Measurements from ENCODE around the gene PKD2L1. TPM values are rescaled to one million over a fixed set of nuclear protein-coding genes. Genes with fewer than 3 reads are reported as not detected.

PKD2L1 gene
- total RNA-seq, 4 donors from 2014 or later = 0.42 TPM; not detected in 3

- Histone ChIP-seq H3K36me3 (peaks cover 0 to 71% (median 7%) of the 10 kb centered on the region in 3 donors), H3K4me3 (no peak overlapping the region), H3K9me3 (no peaks in the 10 kb centered on the region), H3K4me1 (peaks cover 2 to 35% (median 11%) of the 10 kb centered on the region in 4 donors), H3K27me3 (no peaks in the 10 kb centered on the region), H3K27ac (no peak overlapping the region)
- WGBS, 2 donors = 87 to 88% methylated on average over 4 of the region's 4 CpGs
- TF ChIP-seq CTCF (IDR thresholded peaks at IDR 0.05) = no peak
- TF ChIP-seq EP300 (IDR thresholded peaks at IDR 0.05) = no peak
- no peak for TF ChIP-seq POLR2A (IDR thresholded peaks at IDR 0.05)
- no peak for DNase-seq (ENCODE audit: low spot score in 2 of 2)
Observed at GRCh38 chr10:100355086-100355485, 25.1 kb upstream of the PKD2L1 start.

GRCh38 chr10:100353770-100354485 lies 23.9 kb upstream of the PKD2L1 start:
- Histone ChIP-seq H3K27me3 (no peaks in the 10 kb centered on the region), H3K36me3 (peaks cover 0 to 73% (median 7%) of the 10 kb centered on the region in 3 donors), H3K9me3 (no peaks in the 10 kb centered on the region), H3K4me1 (peaks cover 0 to 35% (median 3%) of the 10 kb centered on the region in 4 donors), H3K27ac (no peak overlapping the region), H3K4me3 (no peak overlapping the region)
- DNase-seq (ENCODE audit: low spot score in 2 of 2) = no peak
- no peak for TF ChIP-seq CTCF (IDR thresholded peaks at IDR 0.05)
- no peak for TF ChIP-seq EP300 (IDR thresholded peaks at IDR 0.05)
- WGBS, 2 donors = 90 to 91% methylated on average over 6 of the region's 6 CpGs

GRCh38 chr10:100350914-100351485 lies 21.0 kb upstream of the PKD2L1 start:
- 56 to 71% methylated on average over 5 of the region's 5 CpGs for WGBS, 2 donors

GRCh38 chr10:100349672-100350071 lies 19.6 kb upstream of the PKD2L1 start:
- H3K4me1 ChIP-seq = peaks cover 0 to 63% (median 4%) of the 10 kb centered on the region in 4 donors
- peak overlapping the region in 1 of 4 donors; percentile 68 for H3K4me3 ChIP-seq
- H3K27me3 ChIP-seq = peaks cover 0 to 4% of the 10 kb centered on the region in 2 donors
- H3K36me3 ChIP-seq = peaks cover 0 to 38% (median 0%) of the 10 kb centered on the region in 3 donors
- WGBS, 2 donors = 53 to 63% methylated on average over 3 of the region's 3 CpGs
- DNase-seq (ENCODE audit: low spot score in 2 of 2) = no peak
- no peaks in the 10 kb centered on the region for H3K9me3 ChIP-seq
- TF ChIP-seq CTCF (IDR thresholded peaks at IDR 0.05) (no peak), POLR2A (IDR thresholded peaks at IDR 0.05) (no peak), EP300 (IDR thresholded peaks at IDR 0.05) (no peak)
- peak overlapping the region in 2 of 4 donors; percentile 47 to 92 for H3K27ac ChIP-seq

More at GRCh38 chr10:100350914-100351485, 21.0 kb upstream of the PKD2L1 start:
- H3K4me1 ChIP-seq = peaks cover 0 to 58% (median 4%) of the 10 kb centered on the region in 4 donors
- H3K36me3 ChIP-seq = peaks cover 0 to 52% (median 0%) of the 10 kb centered on the region in 3 donors
- peak overlapping the region in 1 of 4 donors; percentile 68 for H3K4me3 ChIP-seq
- TF ChIP-seq CTCF (IDR thresholded peaks at IDR 0.05) = no peak
- no peak for TF ChIP-seq EP300 (IDR thresholded peaks at IDR 0.05)
- no peak for TF ChIP-seq POLR2A (IDR thresholded peaks at IDR 0.05)
- H3K9me3 ChIP-seq = no peaks in the 10 kb centered on the region
- DNase-seq (ENCODE audit: low spot score in 2 of 2) = no peak
- no peaks in the 10 kb centered on the region for H3K27me3 ChIP-seq
- peak overlapping the region in 3 of 4 donors; percentile 35 to 92 (median 70) for H3K27ac ChIP-seq

- Histone ChIP-seq H3K4me1 (peaks cover 0 to 63% (median 4%) of the 10 kb centered on the region in 4 donors), H3K4me3 (peak overlapping the region in 2 of 4 donors; percentile 68 to 91), H3K36me3 (peaks cover 0 to 32% (median 0%) of the 10 kb centered on the region in 3 donors), H3K9me3 (no peaks in the 10 kb centered on the region), H3K27me3 (peaks cover 0 to 4% of the 10 kb centered on the region in 2 donors), H3K27ac (peak overlapping the region in 3 of 4 donors; percentile 38 to 96 (median 92))
- DNase-seq (ENCODE audit: low spot score in 2 of 2) = no peak
- 48 to 56% methylated on average over 5 of the region's 5 CpGs for WGBS, 2 donors
- TF ChIP-seq POLR2A (IDR thresholded peaks at IDR 0.05) (no peak), EP300 (IDR thresholded peaks at IDR 0.05) (no peak), CTCF (IDR thresholded peaks at IDR 0.05) (no peak)
Observed at GRCh38 chr10:100349087-100349486, 19.1 kb upstream of the PKD2L1 start.
